Renal pelvis (tissue), 4 donors: ENCODE results near the gene KANK4. TPM values are rescaled to one million over a fixed set of nuclear protein-coding genes. Genes with fewer than 3 reads are reported as not detected.
"Not testable (repeated sequence)": the region's sequence is repeated elsewhere in the genome, so short reads cannot be mapped to it uniquely, and the experiment has no call there.

Experiments used
- DNase-seq: peaks from one replicate; pipeline ENCODE4 v3.0.0-alpha.2; 2013
- polyA plus RNA-seq, 3 donors: library from polyadenylated mRNA; unstranded; fragments of 120-200 nt; gene quantifications; one replicate each; pipeline ENCODE4 v1.2.1, GENCODE V29; 2013; ENCODE audit not compliant: insufficient read length in 3 of 3

The KANK4 gene
- polyA plus RNA-seq, 3 donors, result 17.8 to 24.1 (median 22.1) TPM

- DNase-seq, result peak; percentile 31
Measured at GRCh38 chr1:62240651-62241370, 78.4 kb downstream of the KANK4 start.

- not testable (repeated sequence) for DNase-seq
Measured at GRCh38 chr1:62239652-62240403, 79.4 kb downstream of the KANK4 start.

GRCh38 chr1:62238507-62238906 is 80.7 kb downstream of the KANK4 start:
- no peak for DNase-seq

GRCh38 chr1:62237950-62238374 is 81.3 kb downstream of the KANK4 start:
- no peak for DNase-seq

GRCh38 chr1:62237361-62237760 is 81.9 kb downstream of the KANK4 start:
- no peak for DNase-seq

- DNase-seq, result no peak
Measured at GRCh38 chr1:62235576-62235975, 83.7 kb downstream of the KANK4 start.

GRCh38 chr1:62234688-62235087 is 84.5 kb downstream of the KANK4 start:
- DNase-seq, result no peak

GRCh38 chr1:62233926-62234450 is 85.2 kb downstream of the KANK4 start:
- DNase-seq, result no peak

GRCh38 chr1:62232871-62233278 is 86.4 kb downstream of the KANK4 start:
- no peak for DNase-seq

GRCh38 chr1:62230718-62231117 is 88.5 kb downstream of the KANK4 start:
- no peak for DNase-seq

- no peak for DNase-seq
Measured at GRCh38 chr1:62229932-62230331, 89.3 kb downstream of the KANK4 start.

GRCh38 chr1:62229468-62229867 is 89.8 kb downstream of the KANK4 start:
- DNase-seq, result no peak

- no peak for DNase-seq
Measured at GRCh38 chr1:62228883-62229187, 90.4 kb downstream of the KANK4 start.

GRCh38 chr1:62228136-62228882 is 90.9 kb downstream of the KANK4 start:
- DNase-seq, result no peak

GRCh38 chr1:62227496-62227895 is 91.7 kb downstream of the KANK4 start:
- no peak for DNase-seq

GRCh38 chr1:62224182-62224581 is 95.1 kb downstream of the KANK4 start:
- DNase-seq, result no peak

GRCh38 chr1:62222321-62222720 is 96.9 kb downstream of the KANK4 start:
- no peak for DNase-seq

- no peak for DNase-seq
Measured at GRCh38 chr1:62221171-62221570, 98.1 kb downstream of the KANK4 start.

- DNase-seq, result not testable (repeated sequence)
Measured at GRCh38 chr1:62220456-62220855, 98.8 kb downstream of the KANK4 start.

GRCh38 chr1:62218604-62219003 is 100.6 kb downstream of the KANK4 start:
- DNase-seq, result no peak

- no peak for DNase-seq
Measured at GRCh38 chr1:62213075-62213914, 105.9 kb downstream of the KANK4 start.

- no peak for DNase-seq
Measured at GRCh38 chr1:62212411-62212810, 106.8 kb downstream of the KANK4 start.
